ENCODE data around the gene C2CD2L. TPM values are rescaled to one million over a fixed set of nuclear protein-coding genes. Genes with fewer than 3 reads are reported as not detected.

C2CD2L gene
- total and polyA plus RNA-seq, 2 of the 13 experiments (the other 11 are each of a cell fraction or from before 2014, with no cell fraction given): 3.7 to 5.5 TPM

DNA sequence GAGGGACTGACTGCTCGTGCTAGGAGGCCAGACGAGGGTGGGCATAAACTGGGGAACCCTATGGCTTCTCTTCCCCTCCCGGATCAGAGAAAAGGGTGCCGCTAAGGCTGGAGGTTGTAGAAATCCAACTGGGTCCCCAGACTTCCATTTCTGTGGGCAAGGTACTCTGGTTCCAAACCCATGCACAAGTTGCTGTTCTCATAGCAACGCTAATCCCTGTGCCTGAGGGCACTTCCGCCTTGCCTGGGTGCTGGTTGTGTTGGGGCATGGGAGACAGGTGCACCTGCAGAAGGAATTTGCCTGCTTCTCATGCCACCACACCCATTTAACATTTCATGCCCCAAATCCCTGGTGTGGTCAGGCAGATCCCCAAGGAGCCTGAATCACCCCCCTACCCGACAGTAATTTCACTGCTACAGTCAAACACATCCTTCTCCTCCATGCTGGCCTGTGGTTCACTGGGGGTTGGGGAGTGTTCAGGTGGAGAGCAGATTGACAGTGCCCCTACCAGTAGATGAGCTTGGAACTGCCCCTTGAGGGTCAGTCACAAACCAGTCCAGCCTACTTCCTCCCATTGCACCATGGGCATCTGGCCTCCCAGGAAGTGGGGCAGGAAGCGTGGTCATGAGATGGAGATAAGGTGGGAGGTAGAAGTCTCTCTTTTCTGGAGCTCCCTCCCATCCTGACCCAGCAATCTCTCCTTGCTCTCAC is 1.2 kb downstream of the C2CD2L start:
- no TSS peak for BruUV-seq (replicated peaks)
- 19% methylated on average over 2 of the region's 8 CpGs for WGBS (ENCODE audit: low lambda C conversion rate)
- Histone ChIP-seq H4K20me1 (ENCODE audit: insufficient read depth, low read length) (no peaks in the 10 kb centered on the region), H3K79me2 (ENCODE audit: insufficient read depth, low read length) (no peaks in the 10 kb centered on the region), H3K4me2 (ENCODE audit: low read depth, low read length) (peak overlapping the region; percentile 82), H3K36me3 (replicated peaks in 1 of 2; ENCODE audit: control insufficient read depth in 1 of 2, insufficient read depth in 2 of 2, low read length in 2 of 2) (peaks cover 1 to 23% of the 10 kb centered on the region in 2 experiments), H3K9me3 (ENCODE audit: low read length) (no peaks in the 10 kb centered on the region), H3K27ac (ENCODE audit: extremely low read length, insufficient read depth, low read length) (peak overlapping the region; percentile 65), H3K4me3 (replicated peaks in 1 of 3; ENCODE audit: insufficient read depth in 1 of 3, low read depth in 2 of 3, low read length in 3 of 3) (peak overlapping the region; percentile 68 to 86 (median 85)), H2AFZ (ENCODE audit: low read length) (no peak overlapping the region), H3K4me1 (ENCODE audit: insufficient read depth, low read length) (peaks cover 33% of the 10 kb centered on the region), H3K9ac (ENCODE audit: insufficient read depth, low read depth, low read length) (peak overlapping the region; percentile 77), H3K27me3 (ENCODE audit: control insufficient read depth in 1 of 2, insufficient read depth in 2 of 2, low read length in 2 of 2) (no peaks in the 10 kb centered on the region; a peak in 1 of 5 replicates)
- peak; percentile 76 for FAIRE-seq
- ChIA-PET CTCF (ENCODE audit: low intra/inter-chr PET ratio, low total read pairs) (no interaction called here), POLR2A (interaction anchor here (0.8 to 4.2 kb wide), 8 partner anchors 9 to 316 kb away, joined by 3 to 75 read pairs (median 5); partner anchors contain the start of genes HINFP, HMBS, NHERF4 and VPS11)
- peak; percentile 76 for ATAC-seq
- DNase-seq (ENCODE audit: low spot score): peak; percentile 73
- intact Hi-C loops (cut with micrococcal nuclease; ENCODE audit: unreplicated experiment) (loop anchor here (5.0 kb wide), 1 partner anchor 89 kb away; no protein-coding TSS in a partner anchor), in situ Hi-C loops (cut with HindIII; ENCODE audit: extremely low pct_ligation_motif_present, low pct_unique_long_range_greater_than_20kb) (no loop called here)
- TF ChIP-seq GPN1 (CRISPR knock-in tag; IDR thresholded peaks at IDR 0.05; ENCODE audit: borderline replicate concordance) (no peak), CCDC6 (CRISPR knock-in tag; IDR thresholded peaks at IDR 0.05) (no peak), RFX3 (CRISPR knock-in tag; IDR thresholded peaks at IDR 0.05) (peak; percentile 71), ATF7 (IDR thresholded peaks at IDR 0.05) (no peak), ATF7 (CRISPR knock-in tag; IDR thresholded peaks at IDR 0.05) (no peak), PRPF4 (IDR thresholded peaks at IDR 0.05; ENCODE audit: low read depth, low read length, poor library complexity, severe bottlenecking) (no peak), POLR2A (IDR thresholded peaks at IDR 0.05; ENCODE audit: insufficient read depth in 1 of 2, low read depth in 2 of 2, low read length in 2 of 2) (peak; percentile 20 to 48; a peak in 2 of 4 replicates), ZNF557 (CRISPR knock-in tag; IDR thresholded peaks at IDR 0.05) (no peak), KDM2A (CRISPR knock-in tag; IDR thresholded peaks at IDR 0.05; ENCODE audit: borderline replicate concordance, low read depth) (no peak), ZNF468 (CRISPR knock-in tag; IDR thresholded peaks at IDR 0.05) (no peak), ZNF768 (CRISPR knock-in tag; IDR thresholded peaks at IDR 0.05) (no peak), ARHGAP35 (CRISPR knock-in tag; IDR thresholded peaks at IDR 0.05; ENCODE audit: borderline replicate concordance) (no peak), DNMT3B (CRISPR knock-in tag; conservative IDR thresholded peaks at IDR 0.05) (no peak), ZNF570 (CRISPR knock-in tag; IDR thresholded peaks at IDR 0.05; ENCODE audit: borderline replicate concordance) (no peak), SMAD1 (CRISPR knock-in tag; IDR thresholded peaks at IDR 0.05; ENCODE audit: borderline replicate concordance, low read depth) (no peak), ELF3 (CRISPR knock-in tag; IDR thresholded peaks at IDR 0.05) (peak; percentile 13; the same call in 1 of the 2 replicates), ZFP82 (CRISPR knock-in tag; IDR thresholded peaks at IDR 0.05; ENCODE audit: borderline replicate concordance) (no peak), ZBTB7B (CRISPR knock-in tag; IDR thresholded peaks at IDR 0.05) (peak; percentile 33; the same call in 1 of the 2 replicates)
- TF ChIP-seq, protein P1, sequence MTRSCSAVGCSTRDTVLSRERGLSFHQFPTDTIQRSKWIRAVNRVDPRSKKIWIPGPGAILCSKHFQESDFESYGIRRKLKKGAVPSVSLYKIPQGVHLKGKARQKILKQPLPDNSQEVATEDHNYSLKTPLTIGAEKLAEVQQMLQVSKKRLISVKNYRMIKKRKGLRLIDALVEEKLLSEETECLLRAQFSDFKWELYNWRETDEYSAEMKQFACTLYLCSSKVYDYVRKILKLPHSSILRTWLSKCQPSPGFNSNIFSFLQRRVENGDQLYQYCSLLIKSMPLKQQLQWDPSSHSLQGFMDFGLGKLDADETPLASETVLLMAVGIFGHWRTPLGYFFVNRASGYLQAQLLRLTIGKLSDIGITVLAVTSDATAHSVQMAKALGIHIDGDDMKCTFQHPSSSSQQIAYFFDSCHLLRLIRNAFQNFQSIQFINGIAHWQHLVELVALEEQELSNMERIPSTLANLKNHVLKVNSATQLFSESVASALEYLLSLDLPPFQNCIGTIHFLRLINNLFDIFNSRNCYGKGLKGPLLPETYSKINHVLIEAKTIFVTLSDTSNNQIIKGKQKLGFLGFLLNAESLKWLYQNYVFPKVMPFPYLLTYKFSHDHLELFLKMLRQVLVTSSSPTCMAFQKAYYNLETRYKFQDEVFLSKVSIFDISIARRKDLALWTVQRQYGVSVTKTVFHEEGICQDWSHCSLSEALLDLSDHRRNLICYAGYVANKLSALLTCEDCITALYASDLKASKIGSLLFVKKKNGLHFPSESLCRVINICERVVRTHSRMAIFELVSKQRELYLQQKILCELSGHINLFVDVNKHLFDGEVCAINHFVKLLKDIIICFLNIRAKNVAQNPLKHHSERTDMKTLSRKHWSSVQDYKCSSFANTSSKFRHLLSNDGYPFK (CRISPR knock-in tag; IDR thresholded peaks at IDR 0.05; ENCODE audit: borderline replicate concordance): no peak; the same call in 1 of the 2 replicates
- TF ChIP-seq, protein P2, sequence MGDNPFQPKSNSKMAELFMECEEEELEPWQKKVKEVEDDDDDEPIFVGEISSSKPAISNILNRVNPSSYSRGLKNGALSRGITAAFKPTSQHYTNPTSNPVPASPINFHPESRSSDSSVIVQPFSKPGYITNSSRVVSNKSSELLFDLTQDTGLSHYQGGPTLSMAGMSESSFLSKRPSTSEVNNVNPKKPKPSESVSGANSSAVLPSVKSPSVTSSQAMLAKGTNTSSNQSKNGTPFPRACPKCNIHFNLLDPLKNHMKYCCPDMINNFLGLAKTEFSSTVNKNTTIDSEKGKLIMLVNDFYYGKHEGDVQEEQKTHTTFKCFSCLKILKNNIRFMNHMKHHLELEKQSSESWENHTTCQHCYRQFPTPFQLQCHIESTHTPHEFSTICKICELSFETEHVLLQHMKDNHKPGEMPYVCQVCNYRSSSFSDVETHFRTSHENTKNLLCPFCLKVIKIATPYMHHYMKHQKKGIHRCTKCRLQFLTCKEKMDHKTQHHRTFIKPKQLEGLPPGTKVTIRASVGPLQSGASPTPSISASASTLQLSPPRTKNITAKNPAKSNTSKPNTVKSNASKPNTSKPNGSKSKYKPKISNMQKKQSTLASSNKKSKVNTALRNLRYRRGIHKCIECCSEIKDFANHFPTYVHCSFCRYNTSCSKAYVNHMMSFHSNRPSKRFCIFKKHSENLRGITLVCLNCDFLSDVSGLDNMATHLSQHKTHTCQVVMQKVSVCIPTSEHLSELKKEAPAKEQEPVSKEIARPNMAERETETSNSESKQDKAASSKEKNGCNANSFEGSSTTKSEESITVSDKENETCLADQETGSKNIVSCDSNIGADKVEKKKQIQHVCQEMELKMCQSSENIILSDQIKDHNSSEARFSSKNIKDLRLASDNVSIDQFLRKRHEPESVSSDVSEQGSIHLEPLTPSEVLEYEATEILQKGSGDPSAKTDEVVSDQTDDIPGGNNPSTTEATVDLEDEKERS (CRISPR knock-in tag; IDR thresholded peaks at IDR 0.05): peak; percentile 67; the same call in 1 of the 2 replicates

All from HepG2 (cell line).